CD4-positive, alpha-beta T cell treated with Interleukin-12 subunit alpha and Interleukin-12 subunit beta, for 1 hour (primary cell): ENCODE results near the gene PPP1R12A.
"Not testable (repeated sequence)": the region's sequence is repeated elsewhere in the genome, so short reads cannot be mapped to it uniquely, and the experiment has no call there.

Source experiments
- DNase-seq: peaks from one replicate; pipeline ENCODE4 v3.0.0-alpha.2; 2020

PPP1R12A gene

GRCh38 chr12:79886917-79887519 is 47.9 kb downstream of the PPP1R12A start:
- DNase-seq, result peak; percentile 64

GRCh38 chr12:79885911-79886490 is 48.9 kb downstream of the PPP1R12A start:
- no peak for DNase-seq

- no peak for DNase-seq
These were observed 50.4 kb downstream of the PPP1R12A start for GRCh38 chr12:79884401-79885006.

- no peak for DNase-seq
These were observed 51.7 kb downstream of the PPP1R12A start for GRCh38 chr12:79883216-79883615.

GRCh38 chr12:79881351-79881750 is 53.5 kb downstream of the PPP1R12A start:
- no peak for DNase-seq

- not testable (repeated sequence) for DNase-seq
These were observed 56.4 kb downstream of the PPP1R12A start for GRCh38 chr12:79878506-79878905.

GRCh38 chr12:79877246-79877645 is 57.7 kb downstream of the PPP1R12A start:
- DNase-seq, result no peak

- DNase-seq, result no peak
These were observed 60.2 kb downstream of the PPP1R12A start for GRCh38 chr12:79874665-79875064.

- no peak for DNase-seq
These were observed 61.7 kb downstream of the PPP1R12A start for GRCh38 chr12:79873201-79873600.

GRCh38 chr12:79871621-79872020 is 63.3 kb downstream of the PPP1R12A start:
- no peak for DNase-seq

GRCh38 chr12:79870916-79871315 is 64.0 kb downstream of the PPP1R12A start:
- DNase-seq, result no peak

GRCh38 chr12:79859646-79860045 is 75.3 kb downstream of the PPP1R12A start:
- no peak for DNase-seq

GRCh38 chr12:79858518-79858917 is 76.4 kb downstream of the PPP1R12A start:
- no peak for DNase-seq

- DNase-seq, result no peak
These were observed 77.2 kb downstream of the PPP1R12A start for GRCh38 chr12:79857675-79858074.

- DNase-seq, result no peak
These were observed 84.1 kb downstream of the PPP1R12A start for GRCh38 chr12:79850610-79851299.

GRCh38 chr12:79848339-79848738 is 86.6 kb downstream of the PPP1R12A start:
- peak; percentile 7 for DNase-seq

- no peak for DNase-seq
These were observed 87.5 kb downstream of the PPP1R12A start for GRCh38 chr12:79847417-79847816.

- DNase-seq, result no peak
These were observed 90.2 kb downstream of the PPP1R12A start for GRCh38 chr12:79844693-79845092.

- no peak for DNase-seq
These were observed 90.9 kb downstream of the PPP1R12A start for GRCh38 chr12:79843978-79844377.

- DNase-seq, result no peak
These were observed 92.3 kb downstream of the PPP1R12A start for GRCh38 chr12:79842630-79843029.

- no peak for DNase-seq
These were observed 93.0 kb downstream of the PPP1R12A start for GRCh38 chr12:79841878-79842265.

- DNase-seq, result no peak
These were observed 93.5 kb downstream of the PPP1R12A start for GRCh38 chr12:79841248-79841877.

- no peak for DNase-seq
These were observed 96.5 kb downstream of the PPP1R12A start for GRCh38 chr12:79838359-79838758.

- no peak for DNase-seq
These were observed 97.3 kb downstream of the PPP1R12A start for GRCh38 chr12:79837575-79837974.
